Nephron (organoid): ENCODE results near the gene ADAMTS6.
"Not testable (repeated sequence)": the region's sequence is repeated elsewhere in the genome, so short reads cannot be mapped to it uniquely, and the experiment has no call there.

Experiments
- H3K27ac Mint-ChIP-seq, 3 experiments: 2 replicates each; pipeline ENCODE4 v1.8.0; 2020; ENCODE audit warnings: mixed read lengths in 3 of 3, mild to moderate bottlenecking in 2 of 3, moderate library complexity in 1 of 3
- H3K27me3 Mint-ChIP-seq: 2 replicates; pipeline ENCODE4 v1.8.0; 2021; ENCODE audit warnings: low read depth, mild to moderate bottlenecking, moderate library complexity, mixed read lengths
- H3K36me3 Mint-ChIP-seq: 2 replicates; pipeline ENCODE4 v1.8.0; 2020; ENCODE audit warnings: low read depth, mixed read lengths
- H3K4me1 Mint-ChIP-seq: 2 replicates; pipeline ENCODE4 v1.8.0; 2020; ENCODE audit warnings: mixed read lengths
- H3K4me3 Mint-ChIP-seq, 3 experiments: 2 replicates each; pipeline ENCODE4 v1.8.0; 2020; ENCODE audit warnings: mild to moderate bottlenecking in 3 of 3, mixed read lengths in 3 of 3, moderate library complexity in 2 of 3
- H3K9me3 Mint-ChIP-seq: 2 replicates; pipeline ENCODE4 v1.8.0; 2020; ENCODE audit warnings: mixed read lengths
- TF ChIP-seq, protein P1 (sequence below), 3 experiments: fragments of 200-600 bp; sonication (generic); IDR thresholded peaks; one replicate each; pipeline ENCODE4 v1.5.0; 2021; ENCODE audit warnings: antibody characterized with exemption in 3 of 3; ENCODE audit not compliant: unreplicated experiment in 3 of 3

Gene ADAMTS6

DNA sequence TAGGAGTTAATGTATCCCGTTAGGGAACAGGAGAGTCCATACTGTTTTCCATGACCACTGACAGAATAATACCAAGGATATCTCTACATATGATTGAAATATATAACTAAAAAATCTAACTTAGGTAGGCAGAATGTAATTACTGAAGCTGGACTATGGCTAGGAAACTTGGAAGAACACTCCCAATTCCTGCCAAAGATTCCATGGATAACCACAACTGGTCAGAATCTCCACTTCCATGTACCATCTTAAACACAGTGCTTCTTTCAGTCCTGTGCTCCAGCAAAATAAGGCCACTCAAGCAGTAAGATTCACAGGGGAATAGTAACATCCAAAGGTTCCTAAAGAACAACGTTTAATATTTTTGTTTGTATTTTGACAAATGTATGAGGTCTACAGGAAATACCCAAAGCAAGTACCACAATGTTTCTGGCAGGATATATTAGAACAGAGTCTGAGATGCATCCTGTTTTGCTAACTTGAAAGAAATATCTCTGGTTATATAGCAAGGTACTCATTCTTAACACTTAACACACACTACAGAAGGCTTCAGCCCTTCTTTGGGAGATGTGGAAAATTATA is 295.0 kb downstream of the ADAMTS6 start:
- Mint-ChIP-seq H3K9me3 (no peaks in the 10 kb centered on the region), H3K4me3 (no peak overlapping the region), H3K36me3 (no peaks in the 10 kb centered on the region), H3K27ac (no peak overlapping the region), H3K27me3 (no peaks in the 10 kb centered on the region), H3K4me1 (no peaks in the 10 kb centered on the region)
- TF ChIP-seq, protein P1, sequence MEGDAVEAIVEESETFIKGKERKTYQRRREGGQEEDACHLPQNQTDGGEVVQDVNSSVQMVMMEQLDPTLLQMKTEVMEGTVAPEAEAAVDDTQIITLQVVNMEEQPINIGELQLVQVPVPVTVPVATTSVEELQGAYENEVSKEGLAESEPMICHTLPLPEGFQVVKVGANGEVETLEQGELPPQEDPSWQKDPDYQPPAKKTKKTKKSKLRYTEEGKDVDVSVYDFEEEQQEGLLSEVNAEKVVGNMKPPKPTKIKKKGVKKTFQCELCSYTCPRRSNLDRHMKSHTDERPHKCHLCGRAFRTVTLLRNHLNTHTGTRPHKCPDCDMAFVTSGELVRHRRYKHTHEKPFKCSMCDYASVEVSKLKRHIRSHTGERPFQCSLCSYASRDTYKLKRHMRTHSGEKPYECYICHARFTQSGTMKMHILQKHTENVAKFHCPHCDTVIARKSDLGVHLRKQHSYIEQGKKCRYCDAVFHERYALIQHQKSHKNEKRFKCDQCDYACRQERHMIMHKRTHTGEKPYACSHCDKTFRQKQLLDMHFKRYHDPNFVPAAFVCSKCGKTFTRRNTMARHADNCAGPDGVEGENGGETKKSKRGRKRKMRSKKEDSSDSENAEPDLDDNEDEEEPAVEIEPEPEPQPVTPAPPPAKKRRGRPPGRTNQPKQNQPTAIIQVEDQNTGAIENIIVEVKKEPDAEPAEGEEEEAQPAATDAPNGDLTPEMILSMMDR (IDR thresholded peaks at IDR 0.05; ENCODE audit: unreplicated experiment in 3 of 3), result no peak

DNA sequence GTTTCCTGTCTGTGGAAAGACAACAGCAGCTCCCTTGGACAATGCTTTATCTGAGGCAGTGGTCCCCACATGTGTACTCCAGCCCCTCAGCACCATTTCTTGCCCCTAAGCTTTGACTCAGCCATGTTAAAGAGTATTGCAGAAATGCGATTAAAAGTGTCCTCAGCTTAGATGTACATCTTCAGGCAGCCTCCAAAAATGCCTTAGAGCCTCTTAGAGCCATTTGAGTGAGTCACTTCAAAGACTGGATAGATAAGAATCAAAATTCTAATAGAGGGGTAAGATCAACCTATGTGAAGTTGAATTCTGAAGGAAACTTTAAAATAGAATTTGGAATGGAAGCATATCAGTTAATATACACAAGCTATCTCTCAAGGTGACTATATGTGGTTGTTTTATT is 296.3 kb downstream of the ADAMTS6 start:
- Mint-ChIP-seq H3K9me3 (no peaks in the 10 kb centered on the region), H3K4me3 (no peak overlapping the region), H3K27me3 (no peaks in the 10 kb centered on the region), H3K36me3 (no peaks in the 10 kb centered on the region), H3K27ac (no peak overlapping the region), H3K4me1 (no peaks in the 10 kb centered on the region)
- TF ChIP-seq, protein P1 (IDR thresholded peaks at IDR 0.05; ENCODE audit: unreplicated experiment in 3 of 3), result no peak

DNA sequence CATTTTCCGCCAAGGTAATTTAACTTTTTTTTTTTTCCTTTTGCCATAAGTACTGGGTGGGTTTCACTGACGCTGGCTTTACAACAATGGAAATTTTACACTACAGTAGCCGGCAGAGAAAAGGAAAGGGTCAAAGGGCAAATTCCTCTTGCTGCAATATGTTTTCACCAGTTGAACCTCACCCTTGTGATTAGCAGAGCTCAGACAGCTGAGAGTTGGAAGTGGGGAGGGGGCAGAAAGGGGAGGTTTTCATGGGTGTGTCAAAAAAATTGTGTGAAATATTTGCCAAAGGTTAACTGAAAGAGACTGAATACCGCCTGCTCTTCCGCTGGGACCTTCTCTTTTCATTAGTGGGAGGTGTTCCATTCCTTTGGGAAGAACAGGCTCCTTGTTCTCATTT is 296.9 kb downstream of the ADAMTS6 start:
- no peaks in the 10 kb centered on the region for H3K9me3 Mint-ChIP-seq
- no peak overlapping the region for H3K4me3 Mint-ChIP-seq
- TF ChIP-seq, protein P1 (IDR thresholded peaks at IDR 0.05; ENCODE audit: unreplicated experiment in 3 of 3), result no peak
- H3K27me3 Mint-ChIP-seq, result no peaks in the 10 kb centered on the region
- H3K4me1 Mint-ChIP-seq, result no peaks in the 10 kb centered on the region
- H3K27ac Mint-ChIP-seq, result peak overlapping the region in 1 of 3 experiments; percentile 9
- H3K36me3 Mint-ChIP-seq, result no peaks in the 10 kb centered on the region

DNA sequence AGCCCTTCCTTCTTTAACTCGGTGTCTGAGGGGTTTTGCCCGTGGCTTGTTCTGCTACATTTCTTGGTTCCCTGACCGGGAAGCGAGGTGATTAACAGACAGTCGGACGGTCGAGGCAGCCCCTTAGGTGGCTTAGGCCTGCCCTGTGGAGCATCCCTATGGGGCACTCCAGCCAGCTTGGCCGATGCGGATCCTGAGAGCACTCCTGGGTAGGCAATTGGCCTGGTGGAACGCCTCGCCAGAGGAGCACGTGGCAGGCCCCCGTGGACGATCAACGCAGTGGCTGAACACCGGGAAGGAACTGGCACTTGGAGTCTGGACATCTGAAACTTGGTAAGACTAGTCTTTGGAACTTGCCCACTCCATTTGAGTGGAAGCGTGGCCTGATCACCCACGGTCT is 307.5 kb downstream of the ADAMTS6 start:
- H3K9me3 Mint-ChIP-seq, H3K27ac Mint-ChIP-seq, H3K27me3 Mint-ChIP-seq, H3K4me1 Mint-ChIP-seq, H3K4me3 Mint-ChIP-seq: not testable (repeated sequence)
- H3K36me3 Mint-ChIP-seq, result peaks cover 12% of the 10 kb centered on the region

DNA sequence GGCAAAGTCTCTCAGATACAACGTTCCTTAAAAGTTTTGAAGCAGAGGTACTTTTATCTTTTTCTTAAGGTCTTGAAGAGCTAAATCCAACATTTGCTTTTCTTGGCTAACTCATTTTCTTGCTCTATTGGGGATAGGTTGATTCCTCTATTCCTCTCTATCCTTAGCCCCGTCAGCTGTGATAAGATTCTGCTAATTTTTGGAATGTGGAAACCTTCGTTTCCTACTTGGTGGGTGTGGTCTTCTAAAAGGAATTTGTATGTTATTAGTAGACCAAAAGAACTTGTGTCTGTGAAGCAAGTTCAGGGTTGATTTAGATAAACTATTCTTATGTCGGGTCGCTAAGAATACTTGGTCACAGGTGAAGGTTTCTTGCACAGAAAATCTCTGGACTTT is 308.6 kb downstream of the ADAMTS6 start:
- H3K36me3 Mint-ChIP-seq, result peaks cover 12% of the 10 kb centered on the region
- no peak overlapping the region for H3K4me3 Mint-ChIP-seq
- no peak overlapping the region for H3K27ac Mint-ChIP-seq
- no peaks in the 10 kb centered on the region for H3K9me3 Mint-ChIP-seq
- TF ChIP-seq, protein P1 (IDR thresholded peaks at IDR 0.05; ENCODE audit: unreplicated experiment in 3 of 3), result no peak
- no peaks in the 10 kb centered on the region for H3K27me3 Mint-ChIP-seq
- H3K4me1 Mint-ChIP-seq, result no peaks in the 10 kb centered on the region

DNA sequence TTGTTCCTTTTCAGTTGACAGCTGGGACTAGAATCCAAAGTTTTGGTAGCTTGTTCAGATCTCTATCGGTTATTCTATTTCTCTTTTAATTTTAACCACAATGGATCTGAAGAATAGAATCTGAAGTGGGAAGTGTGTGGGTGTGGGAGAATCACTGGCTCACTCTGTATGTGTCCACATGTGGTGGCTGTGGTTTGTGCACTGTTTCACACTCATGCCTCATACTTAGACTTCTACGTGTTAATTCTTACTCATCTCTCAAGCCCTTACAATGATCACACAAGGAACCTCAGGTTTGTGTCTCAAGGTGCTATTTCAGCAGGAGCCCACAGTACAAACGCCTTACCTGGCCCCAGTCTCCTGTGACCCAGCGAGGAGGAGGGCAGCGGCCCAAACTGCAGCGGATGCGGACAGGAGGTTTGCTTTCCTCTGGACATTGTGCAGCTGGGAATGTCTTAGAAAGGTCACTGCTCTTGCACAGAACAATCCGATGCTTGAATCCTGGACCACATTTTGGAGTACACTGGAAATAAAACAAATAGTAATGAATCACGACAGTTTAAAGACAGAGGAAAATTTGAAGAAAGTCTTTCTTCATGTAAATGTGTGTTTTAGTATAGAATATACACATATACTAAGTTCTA is 309.1 kb downstream of the ADAMTS6 start:
- Mint-ChIP-seq H3K4me3 (no peak overlapping the region), H3K4me1 (no peaks in the 10 kb centered on the region), H3K36me3 (peaks cover 12% of the 10 kb centered on the region), H3K27ac (no peak overlapping the region), H3K27me3 (no peaks in the 10 kb centered on the region), H3K9me3 (no peaks in the 10 kb centered on the region)
- TF ChIP-seq, protein P1 (IDR thresholded peaks at IDR 0.05; ENCODE audit: unreplicated experiment in 3 of 3), result no peak
